Measurements from ENCODE around the gene BSN. TPM values are rescaled to one million over a fixed set of nuclear protein-coding genes. Genes with fewer than 3 reads are reported as not detected.

BSN gene
- total RNA-seq, 3 donors from 2014 or later = 0.17 to 1.2 (median 0.36) TPM

DNA sequence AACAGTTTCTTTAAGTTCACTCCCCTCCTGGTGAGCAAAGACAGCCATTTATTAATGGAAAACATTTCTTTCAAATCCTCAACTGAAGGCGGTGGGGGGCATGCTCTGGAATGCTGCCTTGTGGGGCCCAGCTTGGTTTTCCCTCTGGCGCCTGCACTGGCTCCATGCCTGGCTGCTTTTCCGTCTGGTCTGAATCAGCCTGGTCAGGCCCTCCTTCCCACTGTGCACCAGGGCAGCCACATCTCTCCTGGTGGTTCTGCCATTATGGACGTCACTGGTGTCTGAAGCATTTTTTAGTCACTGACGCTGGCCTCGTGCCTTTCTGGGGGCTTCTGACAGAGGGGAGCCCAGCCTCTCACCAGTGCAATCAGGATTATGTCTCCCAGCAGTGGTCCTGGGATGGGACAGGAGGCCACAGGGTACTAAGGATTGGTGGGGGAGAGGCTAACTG lies 62.2 kb downstream of the BSN start:
- H3K36me3 ChIP-seq (ENCODE audit: low read depth) = no peaks in the 10 kb centered on the region
- TF ChIP-seq, protein P1, sequence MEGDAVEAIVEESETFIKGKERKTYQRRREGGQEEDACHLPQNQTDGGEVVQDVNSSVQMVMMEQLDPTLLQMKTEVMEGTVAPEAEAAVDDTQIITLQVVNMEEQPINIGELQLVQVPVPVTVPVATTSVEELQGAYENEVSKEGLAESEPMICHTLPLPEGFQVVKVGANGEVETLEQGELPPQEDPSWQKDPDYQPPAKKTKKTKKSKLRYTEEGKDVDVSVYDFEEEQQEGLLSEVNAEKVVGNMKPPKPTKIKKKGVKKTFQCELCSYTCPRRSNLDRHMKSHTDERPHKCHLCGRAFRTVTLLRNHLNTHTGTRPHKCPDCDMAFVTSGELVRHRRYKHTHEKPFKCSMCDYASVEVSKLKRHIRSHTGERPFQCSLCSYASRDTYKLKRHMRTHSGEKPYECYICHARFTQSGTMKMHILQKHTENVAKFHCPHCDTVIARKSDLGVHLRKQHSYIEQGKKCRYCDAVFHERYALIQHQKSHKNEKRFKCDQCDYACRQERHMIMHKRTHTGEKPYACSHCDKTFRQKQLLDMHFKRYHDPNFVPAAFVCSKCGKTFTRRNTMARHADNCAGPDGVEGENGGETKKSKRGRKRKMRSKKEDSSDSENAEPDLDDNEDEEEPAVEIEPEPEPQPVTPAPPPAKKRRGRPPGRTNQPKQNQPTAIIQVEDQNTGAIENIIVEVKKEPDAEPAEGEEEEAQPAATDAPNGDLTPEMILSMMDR (IDR thresholded peaks at IDR 0.05) = no peak
- H3K4me3 ChIP-seq = no peak overlapping the region
- no peaks in the 10 kb centered on the region for H3K4me1 ChIP-seq (ENCODE audit: low read depth)
- ATAC-seq (no peak), DNase-seq (no peak)
- no peaks in the 10 kb centered on the region for H3K9me3 ChIP-seq
- intact Hi-C loops (cut with DNase I, micrococcal nuclease) = no loop called here

DNA sequence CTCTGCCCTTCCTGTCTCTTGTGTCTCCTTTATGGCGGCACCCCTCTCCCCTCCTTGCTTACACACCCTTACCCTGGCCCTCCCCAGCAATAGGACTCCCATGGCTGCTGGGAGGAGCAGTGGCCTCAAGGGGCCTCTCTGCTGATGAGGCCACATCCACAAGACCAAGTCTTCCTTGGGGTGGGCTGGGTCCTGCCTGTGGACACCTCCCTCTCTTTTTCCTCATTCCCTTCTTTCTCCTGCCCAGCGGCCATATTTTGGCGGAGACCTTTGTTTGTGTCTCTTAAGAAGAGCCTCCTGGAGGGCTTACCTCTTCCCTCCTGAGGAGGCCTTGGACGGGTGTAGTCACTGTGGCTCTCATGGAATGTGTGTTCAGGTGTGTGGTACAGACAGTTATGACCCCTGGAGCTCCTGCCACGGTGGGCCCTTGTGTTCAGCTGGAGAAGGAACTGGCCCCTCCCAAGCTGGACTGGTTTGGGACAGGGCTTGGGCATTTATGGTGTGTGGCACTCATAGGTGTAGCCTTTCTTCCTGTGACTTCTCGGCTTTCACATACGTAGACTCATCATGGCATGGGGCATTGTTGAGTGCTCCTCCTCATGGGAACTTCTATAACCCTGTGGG lies 63.2 kb downstream of the BSN start:
- no peaks in the 10 kb centered on the region for H3K36me3 ChIP-seq (ENCODE audit: low read depth)
- no peaks in the 10 kb centered on the region for H3K4me1 ChIP-seq (ENCODE audit: low read depth)
- TF ChIP-seq, protein P1 (IDR thresholded peaks at IDR 0.05) = no peak
- DNase-seq (no peak), ATAC-seq (no peak)
- H3K9me3 ChIP-seq = no peaks in the 10 kb centered on the region
- no peak overlapping the region for H3K4me3 ChIP-seq
- intact Hi-C loops (cut with DNase I, micrococcal nuclease) = no loop called here

DNA sequence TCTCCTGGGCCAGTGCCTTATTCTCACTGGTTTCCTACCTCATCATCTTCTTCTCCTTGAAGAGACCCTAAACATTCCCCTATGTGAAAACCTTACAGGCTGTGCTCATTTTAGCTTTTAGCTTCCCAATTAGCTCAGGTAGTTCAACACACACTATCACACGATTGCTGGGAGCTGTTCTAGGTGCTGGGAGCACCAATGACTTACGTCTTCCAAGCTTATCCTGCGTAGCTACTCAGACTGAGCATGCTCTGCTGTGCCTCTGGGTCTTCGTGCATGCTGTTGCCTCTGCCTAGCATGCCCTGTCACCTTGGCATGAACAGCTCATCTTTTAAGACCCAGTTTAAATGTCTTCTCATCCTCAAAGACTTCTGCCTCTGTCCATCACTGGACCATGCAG lies 64.1 kb downstream of the BSN start:
- TF ChIP-seq, protein P1 (IDR thresholded peaks at IDR 0.05) = no peak
- intact Hi-C loops (cut with DNase I, micrococcal nuclease) = no loop called here
- Histone ChIP-seq H3K4me1 (ENCODE audit: low read depth) (no peaks in the 10 kb centered on the region), H3K9me3 (no peaks in the 10 kb centered on the region), H3K4me3 (no peak overlapping the region), H3K36me3 (ENCODE audit: low read depth) (no peaks in the 10 kb centered on the region)
- ATAC-seq (no peak), DNase-seq (no peak)

DNA sequence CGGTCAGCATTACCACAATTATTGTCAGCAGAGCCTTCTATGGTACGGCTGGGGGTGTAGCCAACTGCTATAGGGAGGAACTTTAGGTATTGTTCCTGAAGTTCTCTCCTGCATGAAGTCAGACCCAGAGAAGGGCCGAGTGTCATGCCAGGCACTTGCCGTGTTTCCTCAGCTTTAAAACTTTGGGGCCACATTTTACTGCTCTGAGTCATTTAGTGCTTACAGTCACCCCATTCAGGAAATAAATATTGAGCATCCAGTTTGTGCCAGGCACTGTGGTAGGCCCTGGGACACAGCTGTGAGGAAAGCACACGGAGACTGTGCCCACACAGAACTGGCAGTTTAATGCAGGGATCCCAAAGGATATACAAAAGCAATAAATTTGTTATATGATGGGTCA lies 65.4 kb downstream of the BSN start:
- Histone ChIP-seq H3K4me1 (ENCODE audit: low read depth) (no peaks in the 10 kb centered on the region), H3K36me3 (ENCODE audit: low read depth) (no peaks in the 10 kb centered on the region), H3K4me3 (no peak overlapping the region), H3K9me3 (no peaks in the 10 kb centered on the region)
- ATAC-seq = no peak
- intact Hi-C loops (cut with DNase I, micrococcal nuclease) = no loop called here
- no peak for DNase-seq
- TF ChIP-seq, protein P1 (IDR thresholded peaks at IDR 0.05) = no peak

DNA sequence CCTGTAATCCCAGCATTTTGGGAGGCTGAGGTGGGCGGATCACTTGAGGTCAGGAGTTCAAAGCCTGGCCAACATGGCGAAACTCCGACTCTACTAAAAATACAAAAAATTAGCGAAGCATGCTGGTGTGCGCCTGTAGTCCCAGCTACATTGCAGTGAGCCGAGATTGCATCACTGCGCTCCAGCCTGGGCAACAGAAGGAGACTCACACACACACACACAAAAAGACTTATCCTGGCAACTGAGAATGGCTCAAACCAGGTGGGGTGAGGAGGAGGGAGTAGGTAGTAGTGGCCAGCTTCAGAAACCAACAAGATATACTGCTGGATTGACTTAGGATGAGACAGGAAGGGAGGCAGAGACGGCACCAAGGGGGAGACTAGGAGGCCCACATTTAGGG lies 66.5 kb downstream of the BSN start:
- no peak for DNase-seq
- H3K9me3 ChIP-seq = no peaks in the 10 kb centered on the region
- ATAC-seq = no peak
- no peaks in the 10 kb centered on the region for H3K4me1 ChIP-seq (ENCODE audit: low read depth)
- intact Hi-C loops (cut with DNase I, micrococcal nuclease) = no loop called here
- no peaks in the 10 kb centered on the region for H3K36me3 ChIP-seq (ENCODE audit: low read depth)
- TF ChIP-seq, protein P1 (IDR thresholded peaks at IDR 0.05) = no peak
- no peak overlapping the region for H3K4me3 ChIP-seq

DNA sequence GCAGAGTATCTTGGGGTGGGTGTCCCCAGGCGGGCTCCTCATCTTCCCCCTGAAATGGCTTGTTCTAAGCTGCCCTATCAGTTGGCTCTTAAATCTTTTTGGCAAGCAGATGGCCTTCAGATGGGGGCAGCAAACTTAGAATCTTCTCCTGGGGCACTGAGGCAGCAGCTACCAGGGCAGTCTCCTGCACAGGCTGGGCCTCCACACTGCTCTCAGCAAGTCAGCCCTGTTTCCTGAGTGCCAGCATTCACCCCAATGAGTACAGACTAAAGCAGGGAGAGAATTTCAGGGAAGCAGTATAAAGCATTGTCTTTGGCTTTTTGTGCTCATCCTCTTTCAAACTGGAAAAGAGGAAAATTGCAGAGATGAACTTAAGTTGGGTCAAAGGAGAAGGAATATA lies 68.8 kb downstream of the BSN start:
- H3K4me1 ChIP-seq (ENCODE audit: low read depth) = no peaks in the 10 kb centered on the region
- H3K36me3 ChIP-seq (ENCODE audit: low read depth) = no peaks in the 10 kb centered on the region
- intact Hi-C loops (cut with DNase I, micrococcal nuclease) = no loop called here
- H3K9me3 ChIP-seq = no peaks in the 10 kb centered on the region
- TF ChIP-seq, protein P1 (IDR thresholded peaks at IDR 0.05) = no peak
- DNase-seq (no peak), ATAC-seq (no peak)
- H3K4me3 ChIP-seq = no peak overlapping the region
